ENCODE data around the gene TMBIM4. TPM values are rescaled to one million over a fixed set of nuclear protein-coding genes. Genes with fewer than 3 reads are reported as not detected.

TMBIM4 gene
- total RNA-seq, 2 experiments from 2014 or later = 50.5 to 64.5 TPM

- ATAC-seq (no peak), DNase-seq (no peak)
- Mint-ChIP-seq H3K27me3 (no peaks in the 10 kb centered on the region), H3K4me1 (peaks cover 18% of the 10 kb centered on the region), H3K36me3 (peaks cover 35% of the 10 kb centered on the region), H3K27ac (no peak overlapping the region), H3K4me3 (no peak overlapping the region), H3K9me3 (ENCODE audit: low read depth) (no peaks in the 10 kb centered on the region)
- CTCF ChIA-PET = interaction anchor here (1.3 kb wide), 1 partner anchor 12 kb away, joined by 4 read pairs; the partner anchor contains the start of gene LLPH
Observed at GRCh38 chr12:66119229-66119869, 50.4 kb downstream of the TMBIM4 start.

GRCh38 chr12:66118240-66118891 lies 51.4 kb downstream of the TMBIM4 start:
- peaks cover 18% of the 10 kb centered on the region for H3K4me1 Mint-ChIP-seq
- ATAC-seq = peak; percentile 36
- peaks cover 27% of the 10 kb centered on the region for H3K36me3 Mint-ChIP-seq
- no peaks in the 10 kb centered on the region for H3K27me3 Mint-ChIP-seq
- no peak overlapping the region for H3K27ac Mint-ChIP-seq
- no peak overlapping the region for H3K4me3 Mint-ChIP-seq
- H3K9me3 Mint-ChIP-seq (ENCODE audit: low read depth) = no peaks in the 10 kb centered on the region
- CTCF ChIA-PET = interaction anchor here (0.6 kb wide), 1 partner anchor 1328 kb away, joined by 3 read pairs; no protein-coding TSS in a partner anchor
- DNase-seq = no peak

- DNase-seq = no peak
- CTCF ChIA-PET = interaction anchor here (1.3 kb wide), 1 partner anchor 9 kb away, joined by 3 read pairs; no protein-coding TSS in a partner anchor
Observed at GRCh38 chr12:66117242-66117641, 52.6 kb downstream of the TMBIM4 start.

GRCh38 chr12:66115071-66115600 lies 54.7 kb downstream of the TMBIM4 start:
- CTCF ChIA-PET = no interaction called here
- peaks cover 10% of the 10 kb centered on the region for H3K36me3 Mint-ChIP-seq
- no peaks in the 10 kb centered on the region for H3K9me3 Mint-ChIP-seq (ENCODE audit: low read depth)
- no peak overlapping the region for H3K4me3 Mint-ChIP-seq
- peaks cover 11% of the 10 kb centered on the region for H3K4me1 Mint-ChIP-seq
- DNase-seq = no peak
- H3K27me3 Mint-ChIP-seq = peaks cover 2% of the 10 kb centered on the region
- no peak overlapping the region for H3K27ac Mint-ChIP-seq
- ATAC-seq = no peak

More at GRCh38 chr12:66117242-66117641, 52.6 kb downstream of the TMBIM4 start:
- no peak overlapping the region for H3K27ac Mint-ChIP-seq
- no peak overlapping the region for H3K4me3 Mint-ChIP-seq
- no peaks in the 10 kb centered on the region for H3K9me3 Mint-ChIP-seq (ENCODE audit: low read depth)
- no peak for ATAC-seq
- no peaks in the 10 kb centered on the region for H3K27me3 Mint-ChIP-seq
- H3K4me1 Mint-ChIP-seq = peaks cover 18% of the 10 kb centered on the region
- H3K36me3 Mint-ChIP-seq = peaks cover 20% of the 10 kb centered on the region

- CTCF ChIA-PET = no interaction called here
- H3K4me1 Mint-ChIP-seq = peaks cover 3% of the 10 kb centered on the region
- no peak overlapping the region for H3K4me3 Mint-ChIP-seq
- no peaks in the 10 kb centered on the region for H3K9me3 Mint-ChIP-seq (ENCODE audit: low read depth)
- no peak for ATAC-seq
- peaks cover 3% of the 10 kb centered on the region for H3K36me3 Mint-ChIP-seq
- DNase-seq = no peak
- no peak overlapping the region for H3K27ac Mint-ChIP-seq
- peaks cover 2% of the 10 kb centered on the region for H3K27me3 Mint-ChIP-seq
Observed at GRCh38 chr12:66113471-66113870, 56.3 kb downstream of the TMBIM4 start.

GRCh38 chr12:66111605-66112004 lies 58.2 kb downstream of the TMBIM4 start:
- Mint-ChIP-seq H3K27me3 (peaks cover 4% of the 10 kb centered on the region), H3K4me3 (no peak overlapping the region), H3K36me3 (no peaks in the 10 kb centered on the region), H3K9me3 (ENCODE audit: low read depth) (no peaks in the 10 kb centered on the region), H3K27ac (no peak overlapping the region), H3K4me1 (peaks cover 5% of the 10 kb centered on the region)
- CTCF ChIA-PET = no interaction called here
- DNase-seq (no peak), ATAC-seq (no peak)

GRCh38 chr12:66109056-66109455 lies 60.7 kb downstream of the TMBIM4 start:
- no peak for DNase-seq
- no peaks in the 10 kb centered on the region for H3K9me3 Mint-ChIP-seq (ENCODE audit: low read depth)
- peaks cover 19% of the 10 kb centered on the region for H3K27me3 Mint-ChIP-seq
- no peak overlapping the region for H3K4me3 Mint-ChIP-seq
- H3K27ac Mint-ChIP-seq = no peak overlapping the region
- CTCF ChIA-PET = interaction anchor here (1.2 kb wide), 1 partner anchor 13 kb away, joined by 3 read pairs; no protein-coding TSS in a partner anchor
- peaks cover 5% of the 10 kb centered on the region for H3K4me1 Mint-ChIP-seq
- ATAC-seq = no peak
- no peaks in the 10 kb centered on the region for H3K36me3 Mint-ChIP-seq

GRCh38 chr12:66108386-66108785 lies 61.4 kb downstream of the TMBIM4 start:
- ATAC-seq = no peak
- Mint-ChIP-seq H3K27ac (no peak overlapping the region), H3K4me1 (peaks cover 5% of the 10 kb centered on the region), H3K27me3 (peaks cover 22% of the 10 kb centered on the region), H3K9me3 (ENCODE audit: low read depth) (no peaks in the 10 kb centered on the region), H3K36me3 (no peaks in the 10 kb centered on the region), H3K4me3 (no peak overlapping the region)
- DNase-seq = no peak
- CTCF ChIA-PET = interaction anchor here (1.2 to 1.6 kb wide), 5 partner anchors 9 to 161 kb away, joined by 3 to 7 read pairs (median 4); partner anchors contain the start of gene LLPH

- no peak overlapping the region for H3K4me3 Mint-ChIP-seq
- no peaks in the 10 kb centered on the region for H3K36me3 Mint-ChIP-seq
- peaks cover 28% of the 10 kb centered on the region for H3K27me3 Mint-ChIP-seq
- CTCF ChIA-PET = interaction anchor here (1.0 to 1.6 kb wide), 7 partner anchors 10 to 952 kb away, joined by 3 to 7 read pairs (median 3); partner anchors contain the start of gene LLPH
- peak; percentile 64 for DNase-seq
- H3K9me3 Mint-ChIP-seq (ENCODE audit: low read depth) = no peaks in the 10 kb centered on the region
- peaks cover 5% of the 10 kb centered on the region for H3K4me1 Mint-ChIP-seq
- ATAC-seq = peak; percentile 86
- H3K27ac Mint-ChIP-seq = no peak overlapping the region
Observed at GRCh38 chr12:66107451-66107915, 62.3 kb downstream of the TMBIM4 start.

GRCh38 chr12:66103016-66103913 lies 66.5 kb downstream of the TMBIM4 start:
- Mint-ChIP-seq H3K4me1 (peaks cover 2% of the 10 kb centered on the region), H3K27me3 (peaks cover 33% of the 10 kb centered on the region), H3K9me3 (ENCODE audit: low read depth) (no peaks in the 10 kb centered on the region), H3K4me3 (no peak overlapping the region), H3K36me3 (no peaks in the 10 kb centered on the region), H3K27ac (no peak overlapping the region)
- no peak for DNase-seq
- no peak for ATAC-seq
- CTCF ChIA-PET = no interaction called here

- Mint-ChIP-seq H3K27me3 (peaks cover 11% of the 10 kb centered on the region), H3K4me1 (no peaks in the 10 kb centered on the region), H3K36me3 (no peaks in the 10 kb centered on the region), H3K27ac (no peak overlapping the region), H3K4me3 (no peak overlapping the region), H3K9me3 (ENCODE audit: low read depth) (no peaks in the 10 kb centered on the region)
- CTCF ChIA-PET = no interaction called here
- DNase-seq = no peak
- no peak for ATAC-seq
Observed at GRCh38 chr12:66092559-66093269, 77.1 kb downstream of the TMBIM4 start.

- H3K4me3 Mint-ChIP-seq = no peak overlapping the region
- ATAC-seq (no peak), DNase-seq (no peak)
- H3K27ac Mint-ChIP-seq = no peak overlapping the region
- CTCF ChIA-PET = interaction anchor here (1.6 kb wide), 1 partner anchor 16 kb away, joined by 3 read pairs; no protein-coding TSS in a partner anchor
- H3K9me3 Mint-ChIP-seq (ENCODE audit: low read depth) = no peaks in the 10 kb centered on the region
- H3K36me3 Mint-ChIP-seq = no peaks in the 10 kb centered on the region
- H3K4me1 Mint-ChIP-seq = no peaks in the 10 kb centered on the region
- peaks cover 15% of the 10 kb centered on the region for H3K27me3 Mint-ChIP-seq
Observed at GRCh38 chr12:66090157-66090556, 79.6 kb downstream of the TMBIM4 start.

All from activated CD8-positive, alpha-beta memory T cell treated with anti-CD3 and anti-CD28 coated beads, Interleukin-2, amount 10 ng/mL, durations not matched to agents 7 days and 5 days (primary cell).